PC-3 (cell line): ENCODE measurements around the gene PCMT1. TPM values are rescaled to one million over a fixed set of nuclear protein-coding genes. Genes with fewer than 3 reads are reported as not detected.
A peak's percentile ranks its signal among the peaks of the same experiment; 100 is the strongest.

Source experiments
- ATAC-seq: fragments of 200-7000 bp; cut with Tn5 transposase; 2 replicates; pipeline ENCODE4 v1.9.1; 2020; ENCODE audit warnings: mild to moderate bottlenecking, moderate library complexity
- BruUV-seq: library from RNA; stranded (reverse); fragments of 400-500 nt; replicated peaks from 2 replicates; lab custom pipeline; 2021; lab: Mats Ljungman, UMichigan
- CTCF ChIA-PET: fragments of 300-600 bp; sonication (Branson Sonifier 250); formaldehyde crosslinking; loops from one replicate; lab custom pipeline; 2022; ENCODE audit warnings: antibody characterized with exemption; lab: Charles Lee
- POLR2A ChIA-PET: fragments of 300-600 bp; sonication (Branson Sonifier 250); formaldehyde crosslinking; loops from one replicate; lab custom pipeline; 2022; ENCODE audit warnings: antibody characterized with exemption; ENCODE audit not compliant: unreplicated experiment; lab: Charles Lee
- DNase-seq: peaks from one replicate; pipeline ENCODE4 v3.0.0-alpha.2; 2015
- H2AFZ ChIP-seq: fragments of 300-600 bp; sonication (generic); 2 replicates; pipeline ENCODE4 v1.6.0; 2016; ENCODE audit warnings: antibody characterized with exemption, low read length
- H3F3A ChIP-seq: fragments of 300-600 bp; sonication (generic); one replicate; pipeline ENCODE4 v1.6.0; 2017; ENCODE audit warnings: antibody characterized with exemption, low read length, control low read depth, mild to moderate bottlenecking; ENCODE audit not compliant: unreplicated experiment
- H3K27ac ChIP-seq: fragments of 300-600 bp; sonication (generic); 2 replicates; pipeline ENCODE4 v1.5.1; 2016; ENCODE audit warnings: mild to moderate bottlenecking, low read length
- H3K27me3 ChIP-seq: fragments of 300-600 bp; sonication (generic); 2 replicates; pipeline ENCODE4 v1.6.1; 2016; ENCODE audit warnings: low read length, mixed read lengths
- H3K36me3 ChIP-seq: fragments of 300-600 bp; sonication (generic); 2 replicates; pipeline ENCODE4 v1.6.1; 2016; ENCODE audit warnings: low read depth, mixed run types, low read length, mixed read lengths
- H3K4me1 ChIP-seq: fragments of 300-600 bp; sonication (generic); 2 replicates; pipeline ENCODE4 v1.5.1; 2016; ENCODE audit warnings: low read length; ENCODE audit not compliant: insufficient read depth
- H3K4me2 ChIP-seq: fragments of 300-600 bp; sonication (generic); 2 replicates; pipeline ENCODE4 v1.6.0; 2016; ENCODE audit warnings: low read length
- H3K4me3 ChIP-seq: fragments of 300-600 bp; sonication (generic); 2 replicates; pipeline ENCODE4 v1.5.1; 2016; ENCODE audit warnings: mild to moderate bottlenecking, low read length, mixed read lengths
- H3K79me2 ChIP-seq: fragments of 300-600 bp; sonication (generic); 2 replicates; pipeline ENCODE4 v1.6.1; 2017; ENCODE audit warnings: low read length, mixed read lengths
- H3K9ac ChIP-seq: fragments of 300-600 bp; sonication (generic); 2 replicates; pipeline ENCODE4 v1.6.0; 2016; ENCODE audit warnings: mild to moderate bottlenecking, low read length
- H3K9me2 ChIP-seq: fragments of 300-600 bp; sonication (generic); replicated peaks from 2 replicates; pipeline ENCODE4 v1.6.1; 2016; ENCODE audit warnings: mixed run types, low read length, mixed read lengths
- H3K9me3 ChIP-seq: fragments of 300-600 bp; sonication (generic); 2 replicates; pipeline ENCODE4 v1.6.1; 2016; ENCODE audit warnings: low read length, mixed read lengths
- H4K20me1 ChIP-seq: fragments of 300-600 bp; sonication (generic); 2 replicates; pipeline ENCODE4 v1.6.1; 2016; ENCODE audit warnings: low read length, mixed read lengths
- EZH2 ChIP-seq: fragments of 300-600 bp; sonication (generic); IDR thresholded peaks from one replicate; pipeline ENCODE4 v1.6.1; 2017; ENCODE audit warnings: antibody characterized with exemption, mild to moderate bottlenecking, low read length; ENCODE audit not compliant: unreplicated experiment
- EZH2phosphoT487 ChIP-seq: fragments of 300-600 bp; sonication (generic); IDR thresholded peaks from 2 replicates; pipeline ENCODE4 v1.6.1; 2018; ENCODE audit warnings: mild to moderate bottlenecking, antibody characterized with exemption, low read length, borderline replicate concordance
- intact Hi-C: fragments of 100-400 bp; cut with micrococcal nuclease; formaldehyde crosslinking; loops from 2 replicates; pipeline ENCODE4 v1.9.0; 2023
- total RNA-seq: library from RNA; depleted of rRNA; stranded (reverse); fragments of >200 nt; gene quantifications from 2 replicates; pipeline ENCODE4 v1.2.3, GENCODE V29; 2014
- TF ChIP-seq, protein P1 (sequence below): fragments of 300-600 bp; sonication (generic); conservative IDR thresholded peaks from 2 replicates; pipeline ENCODE4 v1.5.1; 2017; ENCODE audit warnings: antibody characterized with exemption, low read depth, mild to moderate bottlenecking, low read length

PCMT1 gene
- total RNA-seq, 1 experiment from 2014 or later: 122 TPM

DNA sequence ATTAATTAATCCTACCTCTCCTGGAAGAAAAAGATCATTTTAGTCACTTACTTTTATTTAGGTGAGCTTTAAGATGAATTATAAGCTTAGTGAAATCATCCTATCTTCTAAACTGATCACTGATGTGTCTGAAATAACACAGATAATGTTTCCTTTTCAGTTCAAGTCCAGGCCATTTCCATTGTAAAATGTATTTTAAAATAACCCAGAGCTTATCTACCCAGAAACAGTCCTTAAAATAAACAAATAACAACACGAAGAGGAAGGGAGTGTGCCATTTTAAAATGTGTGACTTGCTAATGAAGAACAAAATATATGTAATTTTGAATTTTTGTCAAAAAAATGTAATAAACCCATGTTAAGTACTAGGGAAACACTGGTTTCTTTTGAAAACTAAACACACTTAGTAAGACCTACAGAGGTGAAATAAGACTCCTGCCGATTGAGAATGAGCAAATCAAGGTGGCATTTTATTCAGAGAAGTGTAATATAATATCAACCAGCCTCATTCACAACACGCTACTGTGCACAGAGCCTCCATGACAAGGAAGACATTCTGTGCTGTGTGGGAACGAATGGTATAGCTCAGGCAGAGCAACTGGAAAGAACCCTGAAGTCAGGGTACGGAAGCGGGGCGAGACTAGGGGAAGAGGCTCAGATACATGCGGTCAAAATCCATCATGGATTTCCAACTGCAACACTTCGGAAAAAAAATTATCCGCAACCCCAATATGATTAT lies 106.9 kb downstream of the PCMT1 start:
- H3K27me3 ChIP-seq: no peaks in the 10 kb centered on the region
- peaks cover 73% of the 10 kb centered on the region for H3K79me2 ChIP-seq
- TF ChIP-seq EZH2phosphoT487: no peak
- TF ChIP-seq EZH2: no peak
- TF ChIP-seq, protein P1, sequence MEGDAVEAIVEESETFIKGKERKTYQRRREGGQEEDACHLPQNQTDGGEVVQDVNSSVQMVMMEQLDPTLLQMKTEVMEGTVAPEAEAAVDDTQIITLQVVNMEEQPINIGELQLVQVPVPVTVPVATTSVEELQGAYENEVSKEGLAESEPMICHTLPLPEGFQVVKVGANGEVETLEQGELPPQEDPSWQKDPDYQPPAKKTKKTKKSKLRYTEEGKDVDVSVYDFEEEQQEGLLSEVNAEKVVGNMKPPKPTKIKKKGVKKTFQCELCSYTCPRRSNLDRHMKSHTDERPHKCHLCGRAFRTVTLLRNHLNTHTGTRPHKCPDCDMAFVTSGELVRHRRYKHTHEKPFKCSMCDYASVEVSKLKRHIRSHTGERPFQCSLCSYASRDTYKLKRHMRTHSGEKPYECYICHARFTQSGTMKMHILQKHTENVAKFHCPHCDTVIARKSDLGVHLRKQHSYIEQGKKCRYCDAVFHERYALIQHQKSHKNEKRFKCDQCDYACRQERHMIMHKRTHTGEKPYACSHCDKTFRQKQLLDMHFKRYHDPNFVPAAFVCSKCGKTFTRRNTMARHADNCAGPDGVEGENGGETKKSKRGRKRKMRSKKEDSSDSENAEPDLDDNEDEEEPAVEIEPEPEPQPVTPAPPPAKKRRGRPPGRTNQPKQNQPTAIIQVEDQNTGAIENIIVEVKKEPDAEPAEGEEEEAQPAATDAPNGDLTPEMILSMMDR: no peak
- no peaks in the 10 kb centered on the region for H3K9me3 ChIP-seq
- BruUV-seq: TSS peak; percentile 38
- H2AFZ ChIP-seq: no peak overlapping the region
- ATAC-seq (no peak), DNase-seq (peak; percentile 23)
- H3K27ac ChIP-seq: peak overlapping the region; percentile 97
- H3K36me3 ChIP-seq: no peaks in the 10 kb centered on the region
- peaks cover 27% of the 10 kb centered on the region for H3F3A ChIP-seq
- peak overlapping the region; percentile 64 for H3K4me3 ChIP-seq
- H3K9ac ChIP-seq: peak overlapping the region; percentile 78
- intact Hi-C loops: no loop called here
- ChIA-PET POLR2A (interaction anchor here (0.6 kb wide), 1 partner anchor 15 kb away, joined by 5 read pairs; no protein-coding TSS in a partner anchor), CTCF (interaction anchor here (1.7 kb wide), 1 partner anchor 16 kb away, joined by 6 read pairs; no protein-coding TSS in a partner anchor)
- H3K9me2 ChIP-seq: no peaks in the 10 kb centered on the region
- peak overlapping the region; percentile 96 for H3K4me2 ChIP-seq
- H3K4me1 ChIP-seq: peaks cover 67% of the 10 kb centered on the region
- H4K20me1 ChIP-seq: no peaks in the 10 kb centered on the region

DNA sequence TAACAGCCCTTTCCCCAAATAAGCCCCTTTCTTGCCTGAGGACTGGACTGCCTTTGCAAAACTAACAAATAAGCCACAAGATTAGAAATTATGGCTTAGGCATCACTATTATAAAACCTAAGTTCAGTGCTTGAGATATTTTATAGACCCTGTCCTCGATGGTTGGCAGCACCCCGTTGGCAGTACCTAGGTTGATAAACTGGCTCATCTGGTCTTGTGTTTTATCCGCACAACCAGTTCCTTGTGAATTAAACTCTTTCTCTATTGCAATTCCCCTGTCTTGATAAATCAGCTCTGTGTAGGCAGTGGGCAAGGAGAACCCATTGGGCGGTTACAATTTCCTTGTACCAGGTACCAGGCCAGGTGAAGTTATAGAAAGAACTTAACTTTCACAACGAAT lies 108.0 kb downstream of the PCMT1 start:
- no peak for TF ChIP-seq EZH2
- POLR2A ChIA-PET: no interaction called here
- ATAC-seq (no peak), DNase-seq (peak; percentile 39)
- intact Hi-C loops: no loop called here
- H2AFZ ChIP-seq: no peak overlapping the region
- no peaks in the 10 kb centered on the region for H3K9me2 ChIP-seq
- H3K4me3 ChIP-seq: peak overlapping the region; percentile 64; the same call in 1 of the 2 replicates
- H3K27me3 ChIP-seq: no peaks in the 10 kb centered on the region
- peaks cover 83% of the 10 kb centered on the region for H3K79me2 ChIP-seq
- H3K27ac ChIP-seq: peak overlapping the region; percentile 97
- H3F3A ChIP-seq: peaks cover 27% of the 10 kb centered on the region
- H4K20me1 ChIP-seq: no peaks in the 10 kb centered on the region
- H3K4me1 ChIP-seq: peaks cover 65% of the 10 kb centered on the region
- CTCF ChIA-PET: no interaction called here
- BruUV-seq: no TSS peak
- no peaks in the 10 kb centered on the region for H3K36me3 ChIP-seq
- peak overlapping the region; percentile 96 for H3K4me2 ChIP-seq
- no peaks in the 10 kb centered on the region for H3K9me3 ChIP-seq
- H3K9ac ChIP-seq: peak overlapping the region; percentile 78; the same call in 1 of the 2 replicates

DNA sequence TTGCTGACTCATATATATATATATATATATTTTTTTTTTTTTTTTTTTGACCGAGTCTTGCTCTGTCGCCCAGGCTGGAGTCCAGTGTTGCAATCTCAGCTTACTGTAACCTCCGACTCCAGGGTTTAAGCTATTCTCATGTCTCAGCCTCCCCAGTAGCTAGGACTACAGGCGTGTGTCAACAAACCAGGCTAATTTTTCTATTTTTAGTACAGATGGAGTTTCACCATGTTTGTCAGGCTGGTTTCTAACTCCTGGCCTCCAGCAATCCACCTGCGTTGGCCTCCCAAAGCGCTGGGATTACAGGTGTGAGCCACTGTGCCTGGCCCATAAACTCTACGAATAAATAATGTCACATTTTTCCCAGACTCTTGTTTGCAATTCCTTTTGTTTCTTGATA lies 109.8 kb downstream of the PCMT1 start:
- peaks cover 15% of the 10 kb centered on the region for H3F3A ChIP-seq
- intact Hi-C loops: no loop called here
- H3K9me2 ChIP-seq: no peaks in the 10 kb centered on the region
- no peak overlapping the region for H3K9ac ChIP-seq
- no peaks in the 10 kb centered on the region for H3K27me3 ChIP-seq
- no peaks in the 10 kb centered on the region for H4K20me1 ChIP-seq
- BruUV-seq: no TSS peak
- peaks cover 71% of the 10 kb centered on the region for H3K79me2 ChIP-seq
- H3K9me3 ChIP-seq: no peaks in the 10 kb centered on the region
- H3K4me3 ChIP-seq: no peak overlapping the region
- peaks cover 49% of the 10 kb centered on the region for H3K4me1 ChIP-seq
- H3K4me2 ChIP-seq: no peak overlapping the region
- H2AFZ ChIP-seq: no peak overlapping the region
- ChIA-PET POLR2A (no interaction called here), CTCF (no interaction called here)
- ATAC-seq: no peak
- no peaks in the 10 kb centered on the region for H3K36me3 ChIP-seq
- DNase-seq: no peak
- H3K27ac ChIP-seq: no peak overlapping the region
- TF ChIP-seq EZH2phosphoT487 (no peak), EZH2 (no peak)
- TF ChIP-seq, protein P1: no peak
